Neural progenitor cell (in vitro differentiated cells): ENCODE results near the gene SARDH. TPM values are rescaled to one million over a fixed set of nuclear protein-coding genes. Genes with fewer than 3 reads are reported as not detected.
A peak's percentile ranks its signal among the peaks of the same experiment; 100 is the strongest.

Experiments used
- DNase-seq: peaks from one replicate; pipeline ENCODE4 v3.0.0-alpha.2; 2016; ENCODE audit warnings: low spot score
- H2AFZ ChIP-seq: fragments of 200-600 bp; sonication (generic); replicated peaks from 2 replicates; pipeline ENCODE4 v1.6.1; 2016; ENCODE audit warnings: antibody characterized with exemption
- H3F3A ChIP-seq: fragments of 200-600 bp; sonication (generic); 2 replicates; pipeline ENCODE4 v1.6.1; 2016; ENCODE audit warnings: antibody characterized with exemption, low read depth
- H3K27ac ChIP-seq: fragments of 200-600 bp; sonication (generic); 2 replicates; pipeline ENCODE4 v1.5.1; 2016; ENCODE audit warnings: mild to moderate bottlenecking
- H3K27me3 ChIP-seq: fragments of 200-600 bp; sonication (generic); 2 replicates; pipeline ENCODE4 v1.6.1; 2016; ENCODE audit warnings: mild to moderate bottlenecking, moderate library complexity
- H3K36me3 ChIP-seq: fragments of 200-600 bp; sonication (generic); 2 replicates; pipeline ENCODE4 v1.5.1; 2016
- H3K4me1 ChIP-seq: fragments of 200-600 bp; sonication (generic); 2 replicates; pipeline ENCODE4 v1.6.1; 2016; ENCODE audit warnings: mixed run types
- H3K4me2 ChIP-seq: fragments of 200-600 bp; sonication (generic); 2 replicates; pipeline ENCODE4 v1.6.1; 2016
- H3K4me3 ChIP-seq: fragments of 200-600 bp; sonication (generic); 2 replicates; pipeline ENCODE4 v1.5.1; 2016
- H3K79me2 ChIP-seq: fragments of 200-600 bp; sonication (generic); 2 replicates; pipeline ENCODE4 v1.6.1; 2016; ENCODE audit warnings: low read depth
- H3K9ac ChIP-seq: fragments of 200-600 bp; sonication (generic); 2 replicates; pipeline ENCODE4 v1.6.1; 2016
- H3K9me3 ChIP-seq: fragments of 200-600 bp; sonication (generic); 2 replicates; pipeline ENCODE4 v1.5.1; 2016; ENCODE audit warnings: low read depth
- H4K20me1 ChIP-seq: fragments of 200-600 bp; sonication (generic); 2 replicates; pipeline ENCODE4 v1.6.1; 2016; ENCODE audit warnings: low read depth
- H3K27ac Mint-ChIP-seq: 3 replicates; pipeline ENCODE4 v1.8.0; 2021; ENCODE audit warnings: mixed read lengths
- H3K27me3 Mint-ChIP-seq: 2 replicates; pipeline ENCODE4 v1.8.0; 2022; ENCODE audit warnings: low read depth, mild to moderate bottlenecking, inconsistent platforms, moderate library complexity, mixed read lengths; ENCODE audit not compliant: insufficient read depth
- H3K36me3 Mint-ChIP-seq: 3 replicates; pipeline ENCODE4 v1.8.0; 2021; ENCODE audit warnings: mixed read lengths
- H3K4me1 Mint-ChIP-seq: 3 replicates; pipeline ENCODE4 v1.8.0; 2021; ENCODE audit warnings: mixed read lengths
- H3K4me3 Mint-ChIP-seq: 3 replicates; pipeline ENCODE4 v1.8.0; 2021; ENCODE audit warnings: mild to moderate bottlenecking, moderate library complexity, mixed read lengths
- H3K9me3 Mint-ChIP-seq: 3 replicates; pipeline ENCODE4 v1.8.0; 2020; ENCODE audit warnings: mixed read lengths
- EZH2 ChIP-seq: fragments of 200-600 bp; sonication (generic); IDR thresholded peaks from 2 replicates; pipeline ENCODE4 v1.6.1; 2017; ENCODE audit warnings: antibody characterized with exemption, mild to moderate bottlenecking, moderate library complexity
- EZH2phosphoT487 ChIP-seq: fragments of 200-600 bp; sonication (generic); IDR thresholded peaks from 2 replicates; pipeline ENCODE4 v1.6.1; 2017; ENCODE audit warnings: antibody characterized with exemption
- total RNA-seq: library from RNA; depleted of rRNA; stranded (reverse); fragments of >200 nt; gene quantifications from 2 replicates; pipeline ENCODE4 v1.2.3, GENCODE V29; 2015; ENCODE audit warnings: low replicate concordance
- TF ChIP-seq, protein P1 (sequence below): fragments of 200-600 bp; sonication (generic); IDR thresholded peaks from 2 replicates; pipeline ENCODE4 v1.5.1; 2017; ENCODE audit warnings: antibody characterized with exemption, mild to moderate bottlenecking

SARDH gene
- total RNA-seq, 1 donor from 2014 or later, result 3.9 TPM

DNA sequence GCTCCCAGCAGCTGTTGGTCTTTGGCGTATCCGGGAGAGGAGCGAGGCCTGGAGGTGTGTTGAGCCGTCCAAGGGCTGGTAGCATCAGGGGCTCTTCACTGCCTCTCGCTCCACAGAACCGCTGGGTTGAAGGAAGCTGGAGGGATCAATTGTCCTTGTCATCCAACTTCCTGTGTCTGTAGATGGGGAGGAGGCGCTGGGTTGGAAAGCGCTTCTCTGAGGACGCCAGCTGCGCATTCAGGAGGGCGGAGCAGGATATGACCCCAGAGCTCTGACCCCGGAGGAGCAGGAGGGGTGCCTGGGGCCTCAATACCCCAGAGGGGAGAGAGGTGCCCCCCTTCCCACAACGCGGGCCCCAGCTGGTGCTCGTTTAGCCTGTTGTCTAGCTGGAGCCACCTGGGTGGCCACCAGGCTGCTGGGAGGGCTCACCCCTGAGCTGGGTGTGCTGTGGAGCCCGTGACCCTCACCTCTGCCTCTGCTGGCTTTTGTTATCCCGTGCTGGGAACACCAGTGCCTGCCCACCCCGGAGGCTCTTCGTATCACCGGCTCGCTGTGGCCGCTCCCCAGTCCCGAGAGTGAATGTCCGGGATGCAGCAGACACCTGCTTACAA is 104.0 kb downstream of the SARDH start:
- peaks cover 12% of the 10 kb centered on the region for H3K27me3 Mint-ChIP-seq

DNA sequence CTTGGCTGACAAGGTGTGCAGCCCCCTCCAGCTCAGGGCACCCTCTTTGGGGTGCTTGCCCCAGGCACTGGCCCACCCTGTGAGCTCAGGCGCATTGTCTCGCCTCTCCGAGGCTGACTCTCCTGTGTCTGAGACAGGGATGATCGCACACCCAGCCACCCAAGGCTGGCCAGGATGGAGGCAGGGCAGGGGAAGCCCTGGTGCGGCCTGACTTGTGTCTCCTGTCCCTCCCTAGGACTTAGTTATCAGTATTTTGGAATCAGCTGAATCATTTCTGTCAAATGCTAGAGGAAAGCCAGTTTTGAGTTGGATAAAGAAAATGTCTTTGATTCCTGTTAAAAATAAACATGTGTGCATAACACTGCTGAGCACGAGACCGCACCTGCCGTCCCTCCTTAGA is 104.5 kb downstream of the SARDH start:
- H3K4me3 Mint-ChIP-seq, result peak overlapping the region; percentile 53
- TF ChIP-seq, protein P1, sequence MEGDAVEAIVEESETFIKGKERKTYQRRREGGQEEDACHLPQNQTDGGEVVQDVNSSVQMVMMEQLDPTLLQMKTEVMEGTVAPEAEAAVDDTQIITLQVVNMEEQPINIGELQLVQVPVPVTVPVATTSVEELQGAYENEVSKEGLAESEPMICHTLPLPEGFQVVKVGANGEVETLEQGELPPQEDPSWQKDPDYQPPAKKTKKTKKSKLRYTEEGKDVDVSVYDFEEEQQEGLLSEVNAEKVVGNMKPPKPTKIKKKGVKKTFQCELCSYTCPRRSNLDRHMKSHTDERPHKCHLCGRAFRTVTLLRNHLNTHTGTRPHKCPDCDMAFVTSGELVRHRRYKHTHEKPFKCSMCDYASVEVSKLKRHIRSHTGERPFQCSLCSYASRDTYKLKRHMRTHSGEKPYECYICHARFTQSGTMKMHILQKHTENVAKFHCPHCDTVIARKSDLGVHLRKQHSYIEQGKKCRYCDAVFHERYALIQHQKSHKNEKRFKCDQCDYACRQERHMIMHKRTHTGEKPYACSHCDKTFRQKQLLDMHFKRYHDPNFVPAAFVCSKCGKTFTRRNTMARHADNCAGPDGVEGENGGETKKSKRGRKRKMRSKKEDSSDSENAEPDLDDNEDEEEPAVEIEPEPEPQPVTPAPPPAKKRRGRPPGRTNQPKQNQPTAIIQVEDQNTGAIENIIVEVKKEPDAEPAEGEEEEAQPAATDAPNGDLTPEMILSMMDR, result no peak
- peak overlapping the region; percentile 87 for H3K27ac Mint-ChIP-seq
- no peak overlapping the region for H2AFZ ChIP-seq
- H3K9me3 ChIP-seq, result no peaks in the 10 kb centered on the region
- H3K4me3 ChIP-seq, result no peak overlapping the region
- H3K9me3 Mint-ChIP-seq, result no peaks in the 10 kb centered on the region
- H3K4me1 ChIP-seq, result peaks cover 33% of the 10 kb centered on the region
- peaks cover 12% of the 10 kb centered on the region for H3K27me3 Mint-ChIP-seq
- no peak overlapping the region for H3K9ac ChIP-seq
- H4K20me1 ChIP-seq, result no peaks in the 10 kb centered on the region
- H3K4me1 Mint-ChIP-seq, result peaks cover 39% of the 10 kb centered on the region
- H3K4me2 ChIP-seq, result peak overlapping the region; percentile 28
- peaks cover 4% of the 10 kb centered on the region for H3F3A ChIP-seq
- H3K36me3 ChIP-seq, result no peaks in the 10 kb centered on the region
- no peak for DNase-seq
- no peak overlapping the region for H3K27ac ChIP-seq
- H3K36me3 Mint-ChIP-seq, result no peaks in the 10 kb centered on the region
- H3K27me3 ChIP-seq, result no peaks in the 10 kb centered on the region
- H3K79me2 ChIP-seq, result no peaks in the 10 kb centered on the region

More for the DNA sequence above, 104.0 kb downstream of the SARDH start:
- Mint-ChIP-seq H3K36me3 (no peaks in the 10 kb centered on the region), H3K4me3 (no peak overlapping the region), H3K27ac (peak overlapping the region; percentile 87), H3K4me1 (peaks cover 40% of the 10 kb centered on the region), H3K9me3 (no peaks in the 10 kb centered on the region)
- H3K27me3 ChIP-seq, result no peaks in the 10 kb centered on the region
- H3K4me3 ChIP-seq, result no peak overlapping the region
- H2AFZ ChIP-seq, result no peak overlapping the region
- H3K9me3 ChIP-seq, result no peaks in the 10 kb centered on the region
- no peak overlapping the region for H3K27ac ChIP-seq
- H3K79me2 ChIP-seq, result no peaks in the 10 kb centered on the region
- peak overlapping the region; percentile 28 for H3K4me2 ChIP-seq
- peaks cover 4% of the 10 kb centered on the region for H3F3A ChIP-seq
- H3K9ac ChIP-seq, result no peak overlapping the region
- DNase-seq, result peak; percentile 59
- no peaks in the 10 kb centered on the region for H3K36me3 ChIP-seq
- TF ChIP-seq, protein P1, result no peak
- TF ChIP-seq EZH2phosphoT487 (no peak), EZH2 (no peak)
- H3K4me1 ChIP-seq, result peaks cover 34% of the 10 kb centered on the region
- no peaks in the 10 kb centered on the region for H4K20me1 ChIP-seq

DNA sequence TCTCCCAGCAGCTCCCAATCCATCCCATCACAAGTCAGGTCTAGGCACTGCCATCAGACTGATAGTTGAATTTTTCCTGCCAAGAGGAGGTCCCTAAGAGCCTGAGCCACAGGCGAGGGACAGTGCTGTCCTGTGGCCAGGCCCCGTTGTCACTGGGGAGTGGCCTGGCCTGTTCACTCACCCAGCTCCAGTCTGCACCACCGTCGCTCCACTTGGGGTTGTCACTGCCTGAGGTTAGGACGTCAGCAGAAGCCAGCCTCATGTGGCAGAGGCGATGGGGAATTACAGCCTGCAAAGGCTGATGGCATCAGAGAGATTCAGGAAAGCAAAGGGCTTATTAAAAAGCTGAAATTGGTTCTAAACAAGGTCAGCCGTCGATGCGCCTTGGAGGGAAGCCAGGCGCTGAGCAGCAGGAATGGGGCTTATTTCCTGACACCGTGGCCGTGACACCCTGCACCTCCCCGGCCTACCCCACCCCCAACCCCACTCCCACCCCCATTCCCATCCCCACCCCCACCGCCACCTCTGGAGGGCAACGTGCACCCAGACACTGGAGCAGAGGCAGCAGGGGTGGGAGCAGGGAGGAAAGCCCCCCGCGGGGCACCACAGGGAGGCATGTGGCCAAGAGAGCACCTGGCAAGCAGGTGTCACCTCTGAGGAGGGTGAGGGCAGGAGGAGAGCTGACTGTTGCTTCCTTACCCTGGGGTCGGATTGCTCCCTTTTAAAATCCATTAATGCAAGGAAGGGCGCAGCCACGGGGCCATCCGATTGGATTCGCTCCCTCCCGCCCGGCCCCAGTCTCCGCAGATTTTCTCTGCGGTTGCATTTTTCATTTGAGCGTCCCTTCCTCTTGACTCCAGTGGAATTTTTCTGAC is 105.1 kb downstream of the SARDH start:
- Mint-ChIP-seq H3K4me1 (peaks cover 33% of the 10 kb centered on the region), H3K4me3 (peak overlapping the region; percentile 58), H3K36me3 (no peaks in the 10 kb centered on the region), H3K27me3 (peaks cover 10% of the 10 kb centered on the region), H3K27ac (peak overlapping the region; percentile 87), H3K9me3 (no peaks in the 10 kb centered on the region)
- TF ChIP-seq EZH2phosphoT487, result no peak
- TF ChIP-seq, protein P1, result no peak
- no peak for TF ChIP-seq EZH2
- Histone ChIP-seq H4K20me1 (no peaks in the 10 kb centered on the region), H3K9ac (no peak overlapping the region), H3K4me1 (peaks cover 30% of the 10 kb centered on the region), H3K27ac (no peak overlapping the region), H3K4me2 (peak overlapping the region; percentile 28), H3K4me3 (no peak overlapping the region), H3K79me2 (no peaks in the 10 kb centered on the region), H3K36me3 (no peaks in the 10 kb centered on the region), H3K9me3 (no peaks in the 10 kb centered on the region), H2AFZ (no peak overlapping the region), H3K27me3 (no peaks in the 10 kb centered on the region), H3F3A (peaks cover 4% of the 10 kb centered on the region)
- DNase-seq, result no peak
